HG03159 (cell line): ENCODE measurements around the gene CASP9.
"Not testable (repeated sequence)": the region's sequence is repeated elsewhere in the genome, so short reads cannot be mapped to it uniquely, and the experiment has no call there.

ENCODE experiments used
- ATAC-seq: cut with Tn5 transposase; IDR thresholded peaks from one replicate; pipeline ENCODE4 v1.9.1; 2021; ENCODE audit warnings: mild to moderate bottlenecking, moderate library complexity; ENCODE audit not compliant: unreplicated experiment

The CASP9 gene

GRCh38 chr1:15471723-15472122 lies 52.3 kb downstream of the CASP9 start:
- ATAC-seq = not testable (repeated sequence)

DNA sequence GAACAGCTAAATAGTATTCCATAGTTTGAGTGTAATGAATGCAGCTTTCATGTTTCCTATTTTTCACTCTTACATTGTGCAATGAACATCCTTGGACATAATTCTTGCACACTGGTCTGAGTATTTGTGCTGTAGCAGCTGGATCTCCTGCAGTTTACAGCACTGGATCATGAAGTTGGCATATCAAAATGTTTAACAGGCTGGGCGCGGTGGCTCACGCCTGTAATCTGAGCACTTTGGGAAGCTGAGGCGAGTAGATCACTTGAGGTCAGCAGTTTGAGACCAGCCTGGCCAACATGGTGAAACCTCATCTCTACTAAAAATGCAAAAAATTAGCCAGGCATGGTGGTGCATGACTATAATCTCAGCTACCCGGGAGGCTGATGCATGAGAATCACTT lies 52.9 kb downstream of the CASP9 start:
- ATAC-seq = not testable (repeated sequence)

DNA sequence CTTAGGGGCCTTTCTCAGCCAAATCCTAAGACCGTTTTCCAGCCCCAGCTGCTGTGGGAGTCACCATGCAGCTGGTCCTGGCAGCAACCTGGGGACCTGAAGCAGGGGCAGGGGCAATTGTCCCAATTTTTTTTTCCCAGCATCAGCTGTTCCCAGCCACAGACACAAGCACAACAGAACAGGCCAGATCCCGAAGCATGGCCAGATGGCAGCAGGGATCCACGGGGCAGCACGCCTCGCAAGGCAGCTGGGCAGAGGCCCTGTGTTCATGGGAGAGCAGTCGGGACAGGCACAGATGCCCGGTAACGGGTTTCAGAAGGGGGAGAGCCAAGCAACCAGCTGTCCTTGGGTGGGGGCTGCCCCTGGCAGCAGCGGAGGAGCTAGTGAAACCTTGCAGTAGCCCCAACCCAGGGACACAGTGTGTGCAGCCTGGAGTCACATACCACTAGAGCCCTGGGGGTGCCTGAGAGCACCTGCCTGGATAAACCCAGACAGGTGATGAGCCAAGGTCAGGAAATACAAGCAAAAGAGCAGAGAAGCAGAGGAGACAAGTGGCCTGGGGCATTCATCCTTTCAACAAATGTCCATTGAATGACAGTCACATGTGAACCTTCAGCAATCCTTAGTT lies 54.1 kb downstream of the CASP9 start:
- ATAC-seq = not testable (repeated sequence)

DNA sequence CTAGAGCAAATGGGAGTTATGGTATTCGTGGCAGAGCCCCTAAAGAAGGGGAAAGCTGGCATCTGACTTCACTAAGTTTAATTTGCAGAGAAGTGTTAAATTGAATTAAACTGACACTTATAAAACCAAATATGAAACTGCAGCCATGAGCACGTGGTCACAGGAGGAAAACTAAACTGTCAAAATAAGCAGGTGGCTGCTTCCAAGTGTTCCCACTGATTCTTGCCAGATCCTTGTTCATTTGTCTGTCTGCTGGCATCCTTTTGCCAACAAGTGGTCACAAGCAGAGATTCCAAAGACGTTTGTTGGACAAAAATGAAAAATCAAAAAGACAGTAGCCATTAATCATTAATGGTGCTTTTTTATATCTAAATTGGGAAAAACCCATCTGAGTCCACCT lies 54.7 kb downstream of the CASP9 start:
- ATAC-seq = no peak

GRCh38 chr1:15468145-15468544 lies 55.9 kb downstream of the CASP9 start:
- ATAC-seq = no peak

DNA sequence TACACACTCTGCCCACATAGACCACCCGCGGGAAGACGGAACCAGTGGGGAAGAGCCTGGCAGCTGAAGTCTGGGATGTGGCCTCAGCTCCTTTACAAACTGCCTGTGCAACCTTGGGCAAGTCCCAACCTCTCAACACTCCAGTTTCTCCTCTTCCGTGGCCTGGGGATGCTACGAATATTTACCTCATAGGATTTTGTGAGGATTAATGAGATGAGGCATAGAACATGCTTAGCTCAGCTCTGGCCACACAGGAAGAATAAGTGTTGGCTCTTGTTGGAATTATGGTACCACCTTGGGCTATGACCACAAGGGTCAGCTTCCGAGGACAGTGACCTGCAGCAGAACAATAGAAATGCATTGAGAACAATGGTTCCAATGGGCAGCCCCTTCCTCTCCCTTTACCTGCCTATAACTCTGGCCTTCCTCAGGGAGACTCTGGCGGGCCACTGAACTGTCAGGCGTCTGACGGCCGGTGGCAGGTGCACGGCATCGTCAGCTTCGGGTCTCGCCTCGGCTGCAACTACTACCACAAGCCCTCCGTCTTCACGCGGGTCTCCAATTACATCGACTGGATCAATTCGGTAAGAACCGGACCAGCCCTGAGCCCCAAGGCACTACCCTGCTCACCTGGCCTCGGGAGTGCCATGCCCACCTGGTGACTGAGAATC lies 56.9 kb downstream of the CASP9 start:
- ATAC-seq = not testable (repeated sequence)

DNA sequence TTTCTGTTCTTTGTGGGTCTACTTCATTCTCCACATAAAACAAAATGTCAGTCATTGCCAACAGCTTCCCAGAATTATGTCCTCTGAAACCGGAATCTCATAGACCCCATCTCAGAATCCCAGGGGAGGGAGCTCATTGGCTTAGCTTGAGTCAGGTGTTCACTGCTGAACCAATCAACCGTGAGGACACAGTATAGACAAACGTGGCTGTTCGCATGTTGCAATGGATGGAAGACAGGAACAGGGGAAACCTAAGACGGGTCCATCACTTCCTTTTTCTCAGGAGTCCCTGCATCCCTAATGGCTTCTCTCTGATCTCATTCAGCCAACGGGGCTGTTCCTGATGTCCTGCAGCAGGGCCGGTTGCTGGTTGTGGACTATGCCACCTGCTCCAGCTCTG lies 58.3 kb downstream of the CASP9 start:
- no peak for ATAC-seq

GRCh38 chr1:15463926-15464322 lies 60.1 kb downstream of the CASP9 start:
- ATAC-seq = not testable (repeated sequence)

- not testable (repeated sequence) for ATAC-seq
Observed at GRCh38 chr1:15463064-15463800, 60.8 kb downstream of the CASP9 start.

DNA sequence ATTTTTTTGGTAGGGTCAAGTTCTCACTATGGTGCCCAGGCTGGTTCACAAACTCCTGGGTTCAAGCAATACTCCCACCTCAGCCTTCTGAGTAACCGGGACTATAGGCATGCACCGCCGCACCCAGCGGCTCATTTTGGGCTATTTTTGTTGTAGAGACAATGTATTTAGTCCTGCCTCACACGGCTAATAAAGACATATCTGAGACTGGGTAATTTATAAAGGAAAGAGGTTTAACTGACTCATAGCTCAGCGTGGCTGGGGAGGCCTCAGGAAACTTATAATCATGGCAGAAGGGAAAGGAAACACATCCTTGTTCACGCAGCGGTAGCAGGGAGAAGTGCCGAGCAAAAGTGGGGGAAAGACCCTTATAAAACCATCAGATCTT lies 63.3 kb downstream of the CASP9 start:
- no peak for ATAC-seq

DNA sequence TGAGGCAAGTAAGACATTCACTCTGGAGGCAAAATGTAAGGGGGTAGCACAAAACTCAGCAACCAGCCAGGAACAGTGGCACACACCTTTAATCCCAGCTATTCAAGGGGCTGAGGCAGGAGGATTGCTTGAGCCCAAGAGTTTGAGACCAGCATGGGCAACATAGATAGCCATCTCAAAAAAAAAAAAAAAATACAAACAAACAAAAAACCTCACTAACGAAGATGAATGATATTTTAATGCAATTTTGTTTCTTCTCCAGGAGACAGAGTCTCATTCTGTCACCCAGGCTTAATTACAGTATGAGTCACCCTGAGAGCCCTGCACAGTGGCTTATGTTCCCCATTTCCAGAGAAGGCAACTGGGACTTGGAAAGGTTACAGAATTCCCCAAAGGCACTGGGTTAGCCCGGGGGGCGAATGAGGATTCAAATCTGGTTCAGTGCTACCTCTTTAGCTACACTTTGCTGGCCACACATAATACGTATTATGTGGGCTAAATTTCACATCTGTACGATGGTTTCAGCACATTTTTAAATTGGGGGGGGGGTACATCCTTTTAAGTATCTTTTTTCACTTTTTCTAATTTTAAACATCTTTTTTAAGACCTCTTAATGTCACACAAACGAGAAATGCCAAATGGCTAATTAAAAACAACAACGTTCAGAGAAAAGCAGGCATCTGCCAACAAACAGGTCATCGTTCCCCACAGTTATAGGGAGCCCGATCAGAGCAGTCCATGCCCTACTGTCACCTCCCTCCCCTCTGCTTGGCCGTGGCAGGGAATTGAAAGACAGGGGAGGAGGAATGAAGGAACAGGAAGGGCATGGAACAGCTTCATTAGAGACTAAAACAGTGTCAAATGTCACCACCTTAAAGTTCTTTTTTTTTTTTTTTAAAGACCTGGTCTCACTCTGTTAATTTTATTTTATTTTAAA lies 64.0 kb downstream of the CASP9 start:
- ATAC-seq = no peak

GRCh38 chr1:15458388-15458787 lies 65.6 kb downstream of the CASP9 start:
- not testable (repeated sequence) for ATAC-seq

DNA sequence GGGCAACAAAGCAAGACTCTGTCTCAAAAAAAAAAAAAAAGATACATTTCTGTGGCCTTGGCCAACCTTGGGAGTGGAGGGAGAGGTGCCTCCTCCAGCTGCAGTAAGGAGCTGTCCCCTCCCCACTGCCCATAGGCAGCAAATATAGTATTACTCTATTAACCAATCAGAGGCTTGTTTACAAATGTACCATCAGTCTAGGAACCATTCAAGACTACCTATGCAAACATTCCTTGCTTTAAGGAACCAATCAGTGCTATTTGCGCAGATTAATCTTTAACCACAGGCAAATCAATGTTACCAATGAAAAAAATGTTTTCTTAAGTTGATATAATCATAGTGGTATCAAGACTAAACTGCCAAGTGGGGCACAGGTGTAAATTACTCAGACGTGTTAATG lies 66.4 kb downstream of the CASP9 start:
- ATAC-seq = no peak

DNA sequence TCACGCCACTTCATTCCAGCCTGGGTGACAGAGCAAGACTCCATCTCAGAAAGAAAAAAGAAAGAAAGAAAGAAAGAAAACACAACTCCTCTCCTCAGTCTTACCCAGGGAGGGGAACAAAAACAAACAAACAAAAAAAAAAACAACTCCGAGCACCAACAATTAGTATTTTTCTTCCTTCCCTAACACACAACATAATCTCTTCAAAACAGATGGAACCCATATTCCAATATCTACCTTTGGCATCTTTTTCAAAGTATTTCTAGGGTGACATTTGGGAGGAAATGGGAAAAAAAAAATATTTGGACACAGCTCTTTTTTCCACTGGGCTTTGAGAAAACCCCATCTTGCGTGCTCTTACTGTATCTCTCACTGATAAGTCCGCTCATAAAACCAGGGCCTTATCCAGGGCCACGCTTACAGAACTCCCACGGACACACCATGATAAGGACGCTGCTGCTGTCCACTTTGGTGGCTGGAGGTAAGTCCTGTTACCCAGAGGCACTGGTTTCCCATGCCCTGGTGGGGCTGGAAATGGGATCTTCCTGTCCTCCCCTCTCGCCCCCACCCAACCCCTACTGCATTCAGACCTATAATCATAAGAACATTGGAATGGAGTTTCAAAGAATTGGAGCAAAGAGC lies 67.6 kb downstream of the CASP9 start, which contains the start of gene CELA2A:
CELA2A (plus strand) TSS at position 420 of the 642 bp plus-strand sequence; CDS start at position 442, 22 bp downstream.
- ATAC-seq = no peak

DNA sequence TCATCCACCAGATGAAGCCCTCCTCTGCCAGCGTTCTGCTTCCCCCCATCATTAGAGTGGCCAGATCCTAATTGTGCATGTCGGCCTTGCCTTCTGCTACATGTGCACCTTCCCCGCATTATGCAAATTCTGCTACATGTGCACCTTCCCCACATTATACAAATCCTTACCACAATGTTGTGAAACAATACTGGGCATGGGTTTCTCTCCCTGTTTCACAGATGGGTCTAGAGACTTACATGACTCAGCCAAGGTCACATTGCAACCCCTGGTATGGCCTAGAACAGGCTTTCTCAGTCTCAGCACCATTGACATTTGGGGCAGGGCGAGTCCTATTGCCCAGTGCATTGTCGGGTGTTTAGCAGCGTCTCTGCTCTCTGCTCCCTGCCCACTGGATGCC lies 68.5 kb downstream of the CASP9 start:
- ATAC-seq = no peak

GRCh38 chr1:15454256-15454655 lies 69.8 kb downstream of the CASP9 start:
- ATAC-seq = no peak

DNA sequence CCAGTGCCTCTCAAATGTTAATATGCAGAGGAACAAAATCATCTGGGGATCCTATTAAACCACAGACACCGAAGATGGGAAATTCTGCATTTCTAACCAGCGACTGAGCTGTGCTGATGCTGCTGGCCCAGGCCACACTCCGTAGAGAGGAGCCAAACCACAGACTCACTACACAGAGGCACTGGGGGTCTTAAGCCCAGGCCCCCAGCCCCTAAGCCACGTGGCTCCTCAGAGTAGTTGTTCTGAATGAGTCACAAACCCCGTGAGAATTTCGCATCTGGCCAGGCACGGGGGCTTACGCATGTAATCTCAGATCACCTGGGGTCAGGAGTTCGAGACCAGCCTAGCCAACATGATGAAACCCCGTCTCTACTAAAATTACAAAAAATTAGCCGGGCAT lies 70.3 kb downstream of the CASP9 start:
- no peak for ATAC-seq

GRCh38 chr1:15452866-15453571 lies 71.0 kb downstream of the CASP9 start:
- ATAC-seq = no peak

- ATAC-seq = no peak
Observed at GRCh38 chr1:15452216-15452615, 71.8 kb downstream of the CASP9 start.
